HEK293 (cell line): Measurements from ENCODE around the gene PPP4R2.

ENCODE experiments used
- CTCF ChIA-PET: fragments of 350-600 bp; formaldehyde crosslinking; extraction: SDS; loops from one replicate; lab custom pipeline; 2021; ENCODE audit warnings: antibody characterized with exemption; lab: Yijun Ruan, JAX
- POLR2A ChIA-PET: fragments of 300-600 bp; formaldehyde crosslinking; extraction: SDS; loops from one replicate; lab custom pipeline; 2020; ENCODE audit warnings: antibody characterized with exemption, inconsistent platforms; lab: Yijun Ruan, JAX
- H3K27ac ChIP-seq: fragments of 200-500 bp; sonication (Bioruptor generic); 2 replicates; pipeline ENCODE4 v1.5.1; 2014; ENCODE audit warnings: low read depth, low read length, control low read depth, inconsistent platforms; ENCODE audit errors: extremely low read depth
- H3K36me3 ChIP-seq, 2 experiments: fragments of 200-500 bp in 1 of 2; sonication (Bioruptor generic) in 1 of 2; 1 replicate in 1 of 2; 2 replicates in 1 of 2; pipeline ENCODE4 v1.5.1; 2014 to 2017; ENCODE audit warnings: inconsistent platforms in 2 of 2, low read length in 2 of 2; ENCODE audit not compliant: control insufficient read depth in 2 of 2, insufficient read depth in 1 of 2
- H3K4me1 ChIP-seq: fragments of 200-500 bp; sonication (Bioruptor generic); 2 replicates; pipeline ENCODE4 v1.5.1; 2014; ENCODE audit warnings: mild to moderate bottlenecking, low read length, inconsistent platforms; ENCODE audit not compliant: control insufficient read depth, insufficient read depth
- H3K4me3 ChIP-seq: 2 replicates; pipeline ENCODE4 v1.5.1; 2011; ENCODE audit warnings: low read depth, mild to moderate bottlenecking, control low read depth, low read length, moderate library complexity
- H3K9me3 ChIP-seq: fragments of 200-500 bp; sonication (Bioruptor generic); 2 replicates; pipeline ENCODE4 v1.5.1; 2014; ENCODE audit warnings: low read depth, low read length, inconsistent platforms; ENCODE audit not compliant: control insufficient read depth, insufficient read depth
- KLF10 ChIP-seq: fragments of 450-650 bp; IDR thresholded peaks from 2 replicates; pipeline ENCODE4 v1.5.1; 2018; ENCODE audit warnings: missing biosample characterization, mild to moderate bottlenecking, missing genetic modification characterization
- KLF7 ChIP-seq: fragments of 450-650 bp; formaldehyde crosslinking; IDR thresholded peaks from 2 replicates; pipeline ENCODE4 v1.5.1; 2016; ENCODE audit warnings: missing biosample characterization, missing genetic modification characterization, borderline replicate concordance
- PATZ1 ChIP-seq: fragments of 450-650 bp; formaldehyde crosslinking; IDR thresholded peaks from 2 replicates; pipeline ENCODE4 v1.5.1; 2016; ENCODE audit warnings: missing biosample characterization, missing genetic modification characterization
- ZBTB21 ChIP-seq: fragments of 450-650 bp; formaldehyde crosslinking; IDR thresholded peaks from 2 replicates; pipeline ENCODE4 v1.5.1; 2017; ENCODE audit warnings: missing biosample characterization, missing genetic modification characterization
- ZFP37 ChIP-seq: fragments of 450-650 bp; formaldehyde crosslinking; IDR thresholded peaks from 2 replicates; pipeline ENCODE4 v1.5.1; 2016; ENCODE audit warnings: missing biosample characterization, missing genetic modification characterization
- ZNF132 ChIP-seq: fragments of 450-650 bp; formaldehyde crosslinking; IDR thresholded peaks from 2 replicates; pipeline ENCODE4 v1.5.1; 2017; ENCODE audit warnings: missing biosample characterization, missing genetic modification characterization, borderline replicate concordance
- ZNF146 ChIP-seq: fragments of 450-650 bp; formaldehyde crosslinking; IDR thresholded peaks from 2 replicates; pipeline ENCODE4 v1.5.1; 2016; ENCODE audit warnings: missing biosample characterization, missing genetic modification characterization
- ZNF169 ChIP-seq: fragments of 450-650 bp; formaldehyde crosslinking; IDR thresholded peaks from 2 replicates; pipeline ENCODE4 v1.5.1; 2016; ENCODE audit warnings: missing biosample characterization, missing genetic modification characterization
- ZNF26 ChIP-seq: fragments of 450-650 bp; formaldehyde crosslinking; IDR thresholded peaks from 2 replicates; pipeline ENCODE4 v1.5.1; 2016; ENCODE audit warnings: missing biosample characterization, missing genetic modification characterization
- ZNF350 ChIP-seq: fragments of 450-650 bp; formaldehyde crosslinking; IDR thresholded peaks from 2 replicates; pipeline ENCODE4 v1.5.0; 2017; ENCODE audit warnings: missing biosample characterization, mild to moderate bottlenecking, missing genetic modification characterization
- ZNF544 ChIP-seq: fragments of 450-650 bp; formaldehyde crosslinking; IDR thresholded peaks from 2 replicates; pipeline ENCODE4 v1.5.0; 2017; ENCODE audit warnings: missing biosample characterization, missing genetic modification characterization
- ZSCAN16 ChIP-seq: fragments of 450-650 bp; formaldehyde crosslinking; IDR thresholded peaks from 2 replicates; pipeline ENCODE4 v1.5.1; 2016; ENCODE audit warnings: missing biosample characterization, missing genetic modification characterization
- ZSCAN18 ChIP-seq: fragments of 450-650 bp; formaldehyde crosslinking; IDR thresholded peaks from 2 replicates; pipeline ENCODE4 v1.5.1; 2016; ENCODE audit warnings: missing biosample characterization, missing genetic modification characterization
- ZSCAN30 ChIP-seq: fragments of 450-650 bp; IDR thresholded peaks from 2 replicates; pipeline ENCODE4 v1.5.1; 2018; ENCODE audit warnings: missing biosample characterization, mild to moderate bottlenecking, missing genetic modification characterization, moderate library complexity
- TF ChIP-seq, protein P1 (sequence below): fragments of 450-650 bp; formaldehyde crosslinking; IDR thresholded peaks from 2 replicates; pipeline ENCODE4 v1.5.1; 2016; ENCODE audit warnings: missing biosample characterization, missing genetic modification characterization, borderline replicate concordance
- TF ChIP-seq, protein P2 (sequence below): fragments of 450-650 bp; formaldehyde crosslinking; IDR thresholded peaks from 2 replicates; pipeline ENCODE4 v1.5.1; 2016; ENCODE audit warnings: missing biosample characterization, missing genetic modification characterization

PPP4R2 gene

GRCh38 chr3:73009008-73009407 is 12.4 kb downstream of the PPP4R2 start:
- H3K4me1 ChIP-seq = peaks cover 7% of the 10 kb centered on the region; the same call in 1 of the 2 replicates
- no peak overlapping the region for H3K4me3 ChIP-seq
- CTCF ChIA-PET = no interaction called here
- TF ChIP-seq, protein P1, sequence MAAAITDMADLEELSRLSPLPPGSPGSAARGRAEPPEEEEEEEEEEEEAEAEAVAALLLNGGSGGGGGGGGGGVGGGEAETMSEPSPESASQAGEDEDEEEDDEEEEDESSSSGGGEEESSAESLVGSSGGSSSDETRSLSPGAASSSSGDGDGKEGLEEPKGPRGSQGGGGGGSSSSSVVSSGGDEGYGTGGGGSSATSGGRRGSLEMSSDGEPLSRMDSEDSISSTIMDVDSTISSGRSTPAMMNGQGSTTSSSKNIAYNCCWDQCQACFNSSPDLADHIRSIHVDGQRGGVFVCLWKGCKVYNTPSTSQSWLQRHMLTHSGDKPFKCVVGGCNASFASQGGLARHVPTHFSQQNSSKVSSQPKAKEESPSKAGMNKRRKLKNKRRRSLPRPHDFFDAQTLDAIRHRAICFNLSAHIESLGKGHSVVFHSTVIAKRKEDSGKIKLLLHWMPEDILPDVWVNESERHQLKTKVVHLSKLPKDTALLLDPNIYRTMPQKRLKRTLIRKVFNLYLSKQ (tag by site-specific recombination) = no peak
- TF ChIP-seq KLF7 (tag by site-specific recombination) = no peak
- TF ChIP-seq, protein P2, sequence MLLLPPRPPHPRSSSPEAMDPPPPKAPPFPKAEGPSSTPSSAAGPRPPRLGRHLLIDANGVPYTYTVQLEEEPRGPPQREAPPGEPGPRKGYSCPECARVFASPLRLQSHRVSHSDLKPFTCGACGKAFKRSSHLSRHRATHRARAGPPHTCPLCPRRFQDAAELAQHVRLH (tag by site-specific recombination) = no peak
- TF ChIP-seq ZNF350 (tag by site-specific recombination) = no peak
- no peak for TF ChIP-seq ZNF544 (tag by site-specific recombination)
- POLR2A ChIA-PET = no interaction called here
- no peaks in the 10 kb centered on the region for H3K9me3 ChIP-seq
- no peak overlapping the region for H3K27ac ChIP-seq
- peaks cover 6 to 41% of the 10 kb centered on the region in 2 experiments; a peak in 2 of 3 replicates for H3K36me3 ChIP-seq

- peaks cover 7% of the 10 kb centered on the region; the same call in 1 of the 2 replicates for H3K4me1 ChIP-seq
- POLR2A ChIA-PET = no interaction called here
- TF ChIP-seq ZBTB21 (tag by site-specific recombination) (no peak), ZNF26 (tag by site-specific recombination) (no peak), ZNF169 (tag by site-specific recombination) (no peak), ZSCAN30 (no peak), KLF10 (tag by site-specific recombination) (no peak), PATZ1 (tag by site-specific recombination) (no peak), ZNF132 (tag by site-specific recombination) (no peak), ZSCAN18 (tag by site-specific recombination) (no peak), ZNF146 (no peak)
- peaks cover 6 to 36% of the 10 kb centered on the region in 2 experiments; a peak in 2 of 3 replicates for H3K36me3 ChIP-seq
- CTCF ChIA-PET = interaction anchor here (0.6 to 1.1 kb wide), 5 partner anchors 9 to 1231 kb away, joined by 3 to 4 read pairs (median 4); partner anchors contain the start of gene PPP4R2
- H3K9me3 ChIP-seq = no peaks in the 10 kb centered on the region
- no peak overlapping the region for H3K4me3 ChIP-seq
- H3K27ac ChIP-seq = no peak overlapping the region
Measured at GRCh38 chr3:73009750-73010149, 13.1 kb downstream of the PPP4R2 start.

- Histone ChIP-seq H3K4me1 (peaks cover 7% of the 10 kb centered on the region; the same call in 1 of the 2 replicates), H3K27ac (no peak overlapping the region), H3K4me3 (no peak overlapping the region), H3K9me3 (no peaks in the 10 kb centered on the region), H3K36me3 (peaks cover 6 to 37% of the 10 kb centered on the region in 2 experiments; a peak in 2 of 3 replicates)
- CTCF ChIA-PET = interaction anchor here (0.6 to 1.1 kb wide), 4 partner anchors 10 to 1231 kb away, joined by 3 to 4 read pairs (median 4); no protein-coding TSS in a partner anchor
- POLR2A ChIA-PET = no interaction called here
- TF ChIP-seq ZSCAN16 (tag by site-specific recombination) (no peak), ZFP37 (tag by site-specific recombination) (no peak)
Measured at GRCh38 chr3:73010158-73010557, 13.5 kb downstream of the PPP4R2 start.
